ENCODE measurements around the gene JARID2.
A peak's percentile ranks its signal among the peaks of the same experiment; 100 is the strongest.

The JARID2 gene

DNA sequence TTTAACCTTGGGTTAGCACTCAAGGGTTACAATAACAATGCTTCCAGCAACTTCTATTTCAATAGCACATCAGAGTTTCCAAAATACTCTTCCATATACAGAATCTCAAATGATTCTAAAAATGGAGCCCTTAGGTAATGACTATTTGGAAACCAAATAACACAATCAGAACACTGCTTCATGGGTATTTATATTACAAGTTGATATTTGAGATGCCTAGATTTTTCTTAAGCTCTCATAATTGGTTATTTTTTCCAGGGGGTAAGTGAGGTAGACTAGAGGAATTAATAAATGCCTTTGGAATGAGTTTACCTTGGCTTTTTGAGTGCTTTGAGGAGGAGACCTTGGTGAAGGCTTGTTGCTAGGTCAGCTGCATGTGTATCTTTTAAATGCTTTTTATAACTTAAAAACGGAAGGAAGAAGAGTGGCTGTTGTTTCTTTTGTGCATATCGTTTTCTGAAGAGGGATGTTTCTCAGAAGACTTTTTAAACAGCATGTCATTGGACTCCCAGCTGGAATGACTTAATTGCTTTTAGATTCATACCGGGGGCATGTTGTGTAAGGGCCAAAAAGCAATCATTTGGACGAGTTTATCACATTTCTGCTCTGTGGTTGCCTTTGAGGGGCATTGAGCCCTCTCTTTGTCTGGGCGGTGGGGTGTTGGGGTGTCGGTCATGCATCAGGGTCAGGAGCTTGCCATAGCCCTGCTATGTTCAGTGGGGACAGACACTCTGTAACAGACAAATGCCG lies 230.9 kb downstream of the JARID2 start:
- no peak for DNase-seq

DNA sequence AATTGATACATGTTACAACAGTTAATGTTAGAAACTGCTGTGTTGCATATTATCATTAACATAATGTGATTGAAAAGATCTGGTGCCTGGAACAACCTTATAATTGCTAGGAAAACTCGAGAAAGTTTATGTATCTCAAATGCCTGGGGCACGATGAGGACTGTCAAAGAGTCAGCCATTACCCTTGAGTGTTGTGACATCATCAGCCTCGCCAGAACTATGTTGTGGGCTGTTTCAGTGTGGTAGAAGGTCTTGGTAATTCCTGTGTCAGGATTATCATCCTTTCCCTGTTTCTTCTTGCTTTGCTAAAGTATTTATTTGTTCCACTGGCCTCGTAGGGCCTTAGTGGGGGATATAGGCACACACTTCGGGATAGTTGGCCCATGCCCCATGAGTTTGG lies 231.9 kb downstream of the JARID2 start:
- no peak for DNase-seq

DNA sequence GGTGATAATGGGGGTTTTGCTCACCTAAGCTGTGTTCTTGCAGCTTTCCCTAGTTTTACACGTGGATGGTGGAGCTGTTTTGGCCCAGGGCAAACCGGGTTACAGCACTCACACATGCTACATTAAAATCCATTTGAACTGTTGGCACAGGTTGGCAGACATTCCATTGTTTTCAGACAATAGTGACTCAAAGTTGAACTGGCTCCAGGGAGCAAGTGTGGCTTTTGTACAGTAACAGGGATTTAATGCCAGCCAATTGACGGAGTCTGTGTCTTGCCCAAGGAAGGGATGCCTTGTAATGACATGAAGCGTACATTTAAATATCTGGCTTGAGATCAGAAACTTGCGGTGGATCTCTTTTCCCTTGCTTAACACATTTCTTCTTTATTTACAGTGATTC lies 233.9 kb downstream of the JARID2 start:
- DNase-seq, result no peak

DNA sequence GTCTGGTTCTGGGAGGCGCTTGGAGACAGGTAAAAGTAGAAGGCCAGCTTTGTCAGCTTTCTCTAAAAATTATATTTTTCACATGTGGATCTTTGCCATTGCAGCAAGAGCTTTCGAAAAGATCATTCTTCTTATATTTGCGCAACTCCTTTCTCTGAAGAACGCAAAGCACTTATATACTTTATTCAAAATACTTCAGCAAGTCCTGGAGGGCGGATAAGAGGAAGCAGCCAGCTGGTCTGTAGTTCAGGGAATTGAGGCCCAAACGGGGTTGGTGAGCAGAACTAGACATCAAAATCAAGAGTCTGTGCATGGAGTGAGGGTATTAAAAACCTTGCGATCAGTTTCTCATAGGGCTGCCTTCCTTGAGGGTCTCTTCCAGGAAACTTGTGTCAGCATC lies 234.7 kb downstream of the JARID2 start:
- no peak for DNase-seq

DNA sequence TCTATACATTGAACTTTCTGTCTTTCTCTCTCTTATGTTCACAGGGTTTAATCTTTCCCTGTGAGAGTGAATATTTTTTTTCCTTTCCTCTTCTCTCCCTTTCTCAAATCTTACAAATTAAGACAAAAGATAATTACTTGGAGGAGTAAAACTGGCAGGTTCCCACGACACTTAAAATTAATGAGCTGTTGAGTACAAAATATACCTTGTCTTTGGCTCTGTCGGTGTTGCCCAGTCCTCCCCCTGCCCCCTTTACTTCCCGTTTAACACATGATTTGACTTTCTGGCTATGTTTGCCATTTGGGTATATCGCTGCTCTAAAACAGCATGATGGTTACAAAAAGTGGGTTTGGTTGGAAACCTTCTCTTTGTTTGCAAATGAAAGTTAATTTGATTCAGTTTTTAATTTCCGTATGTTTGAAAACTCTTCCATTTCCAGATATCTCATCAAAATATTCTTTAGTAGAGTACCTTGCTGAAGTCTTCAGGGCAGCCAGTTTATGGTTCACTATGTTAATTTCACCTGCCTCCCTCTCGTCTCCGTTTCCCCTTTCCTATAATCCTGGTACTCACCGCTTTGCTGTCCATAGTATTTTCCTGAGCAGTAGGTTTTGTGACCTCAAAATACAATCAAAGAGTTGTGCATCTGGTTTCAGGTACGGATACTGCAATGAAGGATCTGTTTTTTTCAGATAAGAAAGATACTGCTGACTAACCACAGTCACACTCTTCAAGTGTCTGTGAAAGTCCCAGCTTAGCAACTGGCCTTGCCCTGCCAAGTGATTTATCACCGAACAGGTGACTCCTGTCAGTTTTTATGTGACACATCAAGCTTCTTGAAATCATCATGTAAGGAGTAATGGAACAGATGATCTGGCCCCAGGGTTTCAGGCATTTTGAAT lies 235.8 kb downstream of the JARID2 start:
- no peak for DNase-seq

DNA sequence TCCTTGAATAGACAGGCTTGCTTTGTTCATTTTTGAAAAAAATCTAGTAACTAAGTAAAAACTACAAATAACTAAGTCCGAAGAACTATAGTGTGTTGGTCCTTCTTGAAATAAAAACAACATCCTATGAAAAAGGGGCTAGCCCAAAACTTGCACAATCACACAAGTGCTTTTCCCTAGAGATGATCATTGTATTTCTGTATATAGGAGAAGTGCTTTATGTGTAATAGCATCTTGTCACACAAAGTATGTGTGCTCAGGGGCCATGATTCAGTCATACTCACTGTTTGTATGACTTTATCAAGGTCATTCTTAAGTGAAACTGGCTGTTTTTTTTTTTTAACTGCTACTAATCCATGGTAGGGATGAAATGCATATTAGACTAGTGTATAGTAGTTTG lies 237.2 kb downstream of the JARID2 start:
- DNase-seq, result no peak

DNA sequence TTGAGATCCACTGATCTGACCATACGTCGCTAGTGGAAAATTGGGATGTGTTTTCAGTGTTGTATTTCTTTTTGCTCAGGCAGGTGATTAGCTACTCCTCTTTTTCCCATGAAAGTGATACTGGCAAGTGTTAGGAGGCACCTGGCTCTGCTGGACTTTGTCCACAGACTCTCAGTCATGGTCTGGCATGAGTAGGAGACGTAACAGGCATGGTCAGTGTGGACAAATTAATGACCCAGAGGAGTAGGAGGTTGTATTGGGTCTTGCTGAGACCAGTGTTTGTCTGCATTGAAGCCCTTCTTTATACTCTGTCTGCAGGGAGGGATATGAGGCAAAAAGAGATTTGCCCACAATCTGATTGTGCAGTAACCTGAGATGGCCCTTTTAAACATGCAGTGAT lies 238.3 kb downstream of the JARID2 start:
- DNase-seq, result no peak

DNA sequence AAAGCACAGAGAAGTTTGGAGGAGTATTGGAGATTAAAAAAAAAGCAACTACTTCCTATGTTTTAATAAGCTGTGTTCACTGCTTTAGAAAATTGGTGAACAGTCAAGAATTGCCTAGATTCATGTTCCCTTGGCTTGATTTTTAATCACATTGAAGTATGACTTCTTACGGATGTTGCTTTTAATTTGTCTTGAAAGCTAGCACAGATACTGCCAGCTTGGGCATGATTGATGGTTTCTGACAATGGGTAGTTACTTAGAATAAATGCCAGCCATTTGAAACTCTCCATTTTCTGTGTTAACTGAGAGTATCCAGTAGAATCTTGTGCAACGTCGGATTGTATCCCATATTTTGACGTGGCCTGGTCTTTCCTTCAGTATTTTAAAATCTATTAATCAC lies 239.0 kb downstream of the JARID2 start:
- no peak for DNase-seq

DNA sequence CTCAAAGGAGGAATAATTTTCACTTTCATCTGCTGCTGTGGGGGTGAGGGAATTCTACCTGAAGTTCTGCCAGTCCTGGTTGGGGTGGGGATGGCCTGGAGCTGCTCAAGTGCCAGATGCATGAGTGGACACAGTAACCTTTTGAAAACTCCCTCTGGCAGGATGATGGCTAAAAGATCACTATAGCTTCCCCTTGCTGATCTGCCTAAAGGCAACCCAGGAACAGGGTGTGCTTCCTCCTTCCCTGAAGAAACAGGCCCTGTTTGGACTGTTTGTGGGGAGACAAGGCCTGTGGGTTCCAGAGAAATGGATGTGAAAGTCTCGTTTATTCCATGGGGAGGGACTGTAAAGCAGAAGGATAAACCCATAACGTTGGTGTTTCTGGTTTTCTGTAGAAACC lies 240.1 kb downstream of the JARID2 start:
- no peak for DNase-seq

DNA sequence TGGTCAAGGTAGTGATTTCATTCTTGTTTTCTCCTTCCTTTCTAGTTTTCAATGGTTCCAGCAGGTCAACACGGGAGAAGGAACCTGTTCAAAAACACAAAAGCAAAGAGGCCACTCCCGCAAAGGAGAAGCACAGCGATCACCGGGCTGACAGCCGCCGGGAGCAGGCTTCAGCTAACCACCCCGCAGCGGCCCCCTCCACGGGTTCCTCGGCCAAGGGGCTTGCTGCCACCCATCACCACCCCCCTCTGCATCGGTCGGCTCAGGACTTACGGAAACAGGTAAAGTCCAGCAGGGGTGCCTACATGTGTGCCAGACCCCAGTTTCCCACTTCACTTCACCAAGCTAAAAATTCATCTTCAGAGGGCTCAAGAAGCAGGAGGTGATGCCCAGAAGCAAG lies 241.4 kb downstream of the JARID2 start:
- no peak for DNase-seq

DNA sequence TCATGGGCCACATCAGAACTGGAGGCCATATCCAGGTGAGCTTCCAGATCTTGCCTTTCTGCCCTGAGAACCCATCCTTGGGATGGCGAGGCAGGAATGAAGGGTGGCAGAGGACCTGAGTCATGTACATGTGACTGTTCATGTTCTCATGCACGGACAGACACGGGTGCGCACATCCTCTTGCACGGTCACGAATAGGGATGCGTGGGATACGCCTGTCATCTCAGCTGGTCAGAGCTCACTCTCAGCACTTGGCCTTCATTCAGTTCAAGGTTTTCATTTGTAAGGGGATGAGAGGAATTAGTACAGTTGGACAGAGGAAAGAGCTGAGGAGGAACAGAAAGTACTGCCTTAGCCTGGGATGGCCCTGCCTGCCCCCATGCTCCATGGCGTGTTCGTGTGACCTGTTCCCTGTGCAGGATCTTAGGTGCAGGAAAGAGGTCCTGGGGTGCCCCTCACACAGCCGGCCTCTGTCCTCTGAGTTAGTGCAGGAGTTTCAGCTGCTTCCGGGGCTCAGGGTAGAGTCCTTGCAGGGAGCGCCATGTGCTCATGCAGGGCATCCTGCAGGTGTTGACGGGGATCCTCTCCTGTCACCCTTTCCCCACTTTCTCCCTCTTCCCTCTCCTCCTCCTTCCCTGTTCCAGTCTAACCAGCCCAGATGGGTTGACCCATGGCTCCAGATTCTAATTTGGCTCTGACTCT lies 243.5 kb downstream of the JARID2 start:
- no peak for DNase-seq

DNA sequence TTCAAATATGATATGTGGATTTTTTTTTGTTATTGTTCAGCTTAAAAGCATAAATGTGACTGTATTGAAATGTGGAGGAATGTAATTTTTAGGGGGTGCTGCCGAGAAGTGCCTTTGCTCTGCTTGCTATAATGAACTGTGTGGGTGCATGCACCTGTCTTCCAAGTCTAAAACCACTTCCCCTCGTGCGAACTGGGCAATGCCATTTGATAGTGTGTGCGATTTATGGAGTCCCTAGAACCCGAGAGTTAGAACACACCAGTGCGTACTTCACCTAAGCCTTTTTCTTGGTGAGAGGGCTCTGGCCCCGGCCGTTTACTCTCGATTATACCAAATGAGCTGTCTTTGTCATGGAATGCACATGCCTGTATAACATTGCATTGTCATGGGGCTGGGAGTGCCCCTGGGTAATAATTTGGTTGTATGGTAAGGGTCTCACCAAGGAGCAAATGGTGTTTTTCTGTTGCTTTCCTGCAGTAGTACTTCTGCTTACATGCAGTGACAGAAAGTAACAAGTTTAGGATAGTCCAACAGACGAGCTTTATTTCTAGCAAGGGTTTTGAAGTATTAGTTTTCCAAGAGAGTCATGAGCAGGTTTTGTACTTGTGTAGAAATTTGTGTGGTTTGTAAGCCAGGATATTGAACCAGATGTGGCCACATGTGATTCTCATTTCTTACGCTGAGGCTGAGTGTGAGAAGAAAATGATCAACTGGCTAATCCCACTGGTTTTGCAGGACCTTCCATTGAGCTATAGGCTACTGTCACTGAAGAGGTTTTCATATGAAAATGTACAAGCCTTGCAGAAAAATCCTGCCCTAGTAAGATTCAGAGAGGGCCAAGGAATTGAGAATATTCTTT lies 244.6 kb downstream of the JARID2 start:
- no peak for DNase-seq

DNA sequence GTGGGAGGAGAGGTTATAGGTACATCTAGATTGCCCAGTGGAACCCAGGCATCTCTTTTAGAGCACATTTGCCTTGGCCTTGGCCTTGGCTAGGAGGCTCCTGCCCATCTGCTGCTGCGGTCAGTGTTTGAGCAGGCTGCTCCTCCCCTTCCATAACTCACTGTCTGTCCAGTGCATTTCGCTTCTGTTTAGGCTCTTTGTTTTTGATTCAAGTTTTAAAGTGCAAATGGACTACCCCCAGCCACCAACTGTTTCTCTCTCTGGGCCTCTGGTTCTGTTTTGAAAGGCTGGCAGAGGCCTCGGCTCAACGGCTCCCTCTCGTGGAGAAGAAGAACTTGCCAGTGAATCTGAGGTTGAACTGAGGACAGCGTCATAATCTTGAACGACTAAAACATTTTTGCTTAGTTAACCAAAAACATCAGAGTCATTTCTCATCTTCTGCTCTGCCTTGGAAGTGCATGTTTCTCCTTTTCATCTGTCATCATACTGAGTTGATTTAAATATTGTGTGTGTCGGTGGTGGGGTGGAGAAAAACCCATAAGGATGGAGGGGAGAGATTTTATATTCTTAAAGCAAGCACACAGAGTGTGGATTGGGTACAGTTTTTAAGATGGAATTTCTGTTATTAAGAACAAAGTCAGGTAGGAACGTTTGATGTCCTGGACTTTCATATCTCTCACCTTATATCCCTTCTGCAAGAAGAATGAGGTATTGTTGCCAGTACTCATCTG lies 245.6 kb downstream of the JARID2 start:
- peak; percentile 74 for DNase-seq

DNA sequence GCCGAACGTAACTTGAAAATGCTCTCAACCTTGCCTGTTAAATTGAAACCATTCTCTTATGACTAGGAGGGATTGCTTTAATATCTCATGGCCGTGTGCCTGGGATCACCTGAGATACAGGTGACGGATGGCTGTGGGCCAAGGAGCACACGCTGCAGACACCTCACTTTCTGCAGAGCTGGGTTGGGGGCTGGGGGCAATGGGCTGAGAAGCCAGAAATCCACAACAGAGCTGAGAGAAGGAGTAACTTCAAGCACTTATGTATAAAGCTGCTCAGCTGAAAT lies 246.1 kb downstream of the JARID2 start:
- DNase-seq, result no peak

DNA sequence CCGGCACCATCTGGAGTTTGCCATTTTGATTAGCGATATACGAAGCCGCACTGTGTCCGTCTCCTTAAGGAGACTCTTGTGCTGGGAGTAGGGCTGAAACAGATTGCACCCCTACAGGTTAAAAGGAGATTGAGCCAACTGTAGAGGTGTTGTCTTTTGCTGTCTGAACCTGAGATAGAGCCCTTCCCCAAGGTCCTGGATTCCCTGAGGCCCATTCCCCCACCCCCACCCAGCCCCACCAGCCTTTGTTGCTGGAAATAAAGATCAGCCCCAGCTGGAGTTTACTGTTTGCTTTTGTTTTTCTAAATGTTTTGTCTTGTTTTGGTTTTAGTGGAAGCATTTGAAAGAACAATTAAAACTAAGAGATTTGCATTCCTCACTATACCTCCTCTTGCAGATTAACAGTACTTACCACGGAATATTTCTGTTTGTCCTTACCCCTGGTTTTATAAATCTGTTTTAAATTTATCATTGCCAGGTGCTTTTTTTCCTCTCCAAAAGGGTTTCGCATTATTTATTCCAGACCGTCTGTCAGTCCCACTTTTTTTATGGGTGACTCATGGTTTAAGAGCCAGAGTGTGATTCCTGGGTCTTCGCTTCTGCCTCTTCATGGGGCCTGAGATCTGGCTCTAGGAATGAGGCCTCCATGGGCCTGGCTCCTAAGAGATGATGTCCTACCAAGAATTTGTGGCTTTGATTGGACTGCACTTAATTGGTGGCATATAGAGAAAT lies 247.7 kb downstream of the JARID2 start:
- no peak for DNase-seq

DNA sequence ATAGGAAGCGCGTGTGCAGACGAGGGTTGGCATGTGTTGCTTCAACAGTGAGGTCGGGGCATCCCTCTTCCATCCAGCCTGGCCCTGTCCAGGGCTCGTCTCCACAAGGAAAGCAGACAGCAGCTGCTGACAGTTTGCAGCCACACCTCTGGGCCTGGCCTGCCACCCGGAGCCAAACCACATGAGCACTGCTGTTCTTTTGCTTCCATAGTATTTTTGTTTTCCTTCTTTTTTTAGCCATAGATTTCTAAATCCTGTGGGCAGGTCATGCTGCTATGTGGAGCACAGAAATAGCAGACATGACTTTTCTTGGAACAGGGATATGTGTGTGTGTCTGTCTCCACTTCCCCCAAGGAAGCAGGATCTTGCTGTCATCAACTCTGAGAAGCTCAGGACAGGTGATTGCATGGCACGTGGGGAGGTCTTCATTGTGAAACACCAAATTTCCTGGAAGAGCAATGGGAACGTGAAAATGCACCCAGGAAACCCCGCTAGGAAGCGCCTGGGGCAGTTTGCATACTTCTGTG lies 249.6 kb downstream of the JARID2 start:
- no peak for DNase-seq

DNA sequence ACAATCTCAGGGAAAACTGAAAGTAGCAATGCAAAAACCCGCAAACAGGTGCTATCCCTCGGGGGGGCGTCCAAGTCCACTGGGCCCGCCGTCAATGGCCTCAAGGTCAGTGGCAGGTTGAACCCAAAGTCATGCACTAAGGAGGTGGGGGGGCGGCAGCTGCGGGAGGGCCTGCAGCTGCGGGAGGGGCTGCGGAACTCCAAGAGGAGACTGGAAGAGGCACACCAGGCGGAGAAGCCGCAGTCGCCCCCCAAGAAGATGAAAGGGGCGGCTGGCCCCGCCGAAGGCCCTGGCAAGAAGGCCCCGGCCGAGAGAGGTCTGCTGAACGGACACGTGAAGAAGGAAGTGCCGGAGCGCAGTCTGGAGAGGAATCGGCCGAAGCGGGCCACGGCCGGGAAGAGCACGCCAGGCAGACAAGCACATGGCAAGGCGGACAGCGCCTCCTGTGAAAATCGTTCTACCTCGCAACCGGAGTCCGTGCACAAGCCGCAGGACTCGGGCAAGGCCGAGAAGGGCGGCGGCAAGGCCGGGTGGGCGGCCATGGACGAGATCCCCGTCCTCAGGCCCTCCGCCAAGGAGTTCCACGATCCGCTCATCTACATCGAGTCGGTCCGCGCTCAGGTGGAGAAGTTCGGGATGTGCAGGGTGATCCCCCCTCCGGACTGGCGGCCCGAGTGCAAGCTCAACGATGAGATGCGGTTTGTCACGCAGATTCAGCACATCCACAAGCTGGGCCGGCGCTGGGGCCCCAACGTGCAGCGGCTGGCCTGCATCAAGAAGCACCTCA lies 250.7 kb downstream of the JARID2 start:
- DNase-seq, result no peak

DNA sequence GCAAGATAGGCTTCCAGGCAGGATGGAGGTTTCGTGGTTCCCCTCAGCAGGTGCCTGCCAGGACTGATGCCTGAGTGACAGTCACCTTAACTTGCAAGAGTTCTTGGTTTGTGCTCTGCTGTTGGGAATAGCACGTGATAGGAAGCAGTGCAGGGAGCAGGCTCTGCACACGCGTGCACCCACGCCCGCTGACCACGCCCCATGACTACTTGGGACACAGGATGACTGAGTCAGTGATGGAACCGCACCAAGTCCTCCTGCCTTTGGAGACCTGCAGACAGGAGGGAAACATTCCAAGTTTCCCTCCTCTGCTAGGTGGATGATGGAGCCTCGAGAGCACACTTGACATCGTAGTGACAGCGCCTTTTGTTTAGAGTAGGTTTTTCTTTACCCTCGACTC lies 252.8 kb downstream of the JARID2 start:
- no peak for DNase-seq

DNA sequence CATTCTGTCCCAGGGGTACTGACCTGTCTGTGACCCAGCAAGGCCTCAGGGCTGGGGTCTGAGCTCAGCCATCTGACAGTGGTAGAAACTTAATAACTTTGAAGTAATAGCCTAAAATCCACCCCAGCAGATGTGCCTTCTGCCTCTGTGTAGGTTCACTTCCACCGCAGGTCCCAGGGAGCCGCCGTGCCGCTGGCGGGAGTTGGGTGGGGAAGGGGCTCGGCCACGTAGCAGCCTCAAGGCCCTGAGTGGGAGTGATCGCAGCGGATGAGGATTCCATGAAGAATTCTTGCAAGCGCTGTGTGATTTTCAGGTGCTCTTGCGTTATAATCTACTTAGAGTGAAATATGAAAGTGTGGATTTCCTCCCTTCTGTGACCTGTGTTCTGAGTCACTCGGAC lies 253.3 kb downstream of the JARID2 start:
- DNase-seq, result no peak

DNA sequence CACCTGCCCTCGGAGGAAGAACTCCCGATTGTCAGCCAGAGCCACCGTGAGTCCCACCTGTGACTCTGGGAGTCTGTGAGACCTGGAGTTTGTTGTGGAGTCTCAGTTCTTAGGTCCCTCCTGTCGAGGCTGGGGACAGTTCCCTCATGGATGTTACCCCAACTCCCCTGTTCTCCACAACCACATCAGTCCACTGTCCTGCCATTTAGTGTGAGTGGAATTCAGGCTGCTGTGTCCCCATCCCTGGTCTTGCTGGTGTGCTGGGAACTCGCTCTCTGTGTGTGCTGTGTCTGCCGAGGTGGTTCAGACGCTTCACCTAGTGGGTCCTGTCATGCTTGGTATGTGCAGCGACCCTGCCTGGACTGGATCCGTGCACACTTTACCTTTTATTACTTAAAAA lies 253.7 kb downstream of the JARID2 start:
- no peak for DNase-seq

All from stimulated activated CD4-positive, alpha-beta T cell treated with anti-CD3 and anti-CD28 coated beads, Interleukin-4, amount 100 ng/mL, for 1 hour (primary cell).